Measurements from ENCODE around the gene PEPD.

The PEPD gene

GRCh38 chr19:33387351-33388230 is 134.0 kb downstream of the PEPD start:
- in situ Hi-C loops (cut with MboI; ENCODE audit: low sequenced_read_pairs): no loop called here

- in situ Hi-C loops (cut with MboI; ENCODE audit: low sequenced_read_pairs): no loop called here
These were observed 135.2 kb downstream of the PEPD start for GRCh38 chr19:33386361-33386858.

GRCh38 chr19:33385956-33386355 is 135.6 kb downstream of the PEPD start:
- in situ Hi-C loops (cut with MboI; ENCODE audit: low sequenced_read_pairs): no loop called here

GRCh38 chr19:33384983-33385382 is 136.6 kb downstream of the PEPD start:
- in situ Hi-C loops (cut with MboI; ENCODE audit: low sequenced_read_pairs): no loop called here

- in situ Hi-C loops (cut with MboI; ENCODE audit: low sequenced_read_pairs): no loop called here
These were observed 137.8 kb downstream of the PEPD start for GRCh38 chr19:33383720-33384292.

GRCh38 chr19:33382982-33383381 is 138.6 kb downstream of the PEPD start:
- in situ Hi-C loops (cut with MboI; ENCODE audit: low sequenced_read_pairs): no loop called here

GRCh38 chr19:33382006-33382405 is 139.6 kb downstream of the PEPD start:
- in situ Hi-C loops (cut with MboI; ENCODE audit: low sequenced_read_pairs): no loop called here

GRCh38 chr19:33381101-33381500 is 140.5 kb downstream of the PEPD start:
- in situ Hi-C loops (cut with MboI; ENCODE audit: low sequenced_read_pairs): no loop called here

- in situ Hi-C loops (cut with MboI; ENCODE audit: low sequenced_read_pairs): no loop called here
These were observed 142.3 kb downstream of the PEPD start for GRCh38 chr19:33379151-33379829.

- in situ Hi-C loops (cut with MboI; ENCODE audit: low sequenced_read_pairs): no loop called here
These were observed 143.8 kb downstream of the PEPD start for GRCh38 chr19:33377586-33378475.

- in situ Hi-C loops (cut with MboI; ENCODE audit: low sequenced_read_pairs): no loop called here
These were observed 144.5 kb downstream of the PEPD start for GRCh38 chr19:33376941-33377557.

GRCh38 chr19:33376423-33376822 is 145.2 kb downstream of the PEPD start:
- in situ Hi-C loops (cut with MboI; ENCODE audit: low sequenced_read_pairs): no loop called here

GRCh38 chr19:33375837-33376159 is 145.8 kb downstream of the PEPD start:
- in situ Hi-C loops (cut with MboI; ENCODE audit: low sequenced_read_pairs): no loop called here

- in situ Hi-C loops (cut with MboI; ENCODE audit: low sequenced_read_pairs): no loop called here
These were observed 146.3 kb downstream of the PEPD start for GRCh38 chr19:33375156-33375836.

GRCh38 chr19:33374236-33374714 is 147.3 kb downstream of the PEPD start:
- in situ Hi-C loops (cut with MboI; ENCODE audit: low sequenced_read_pairs): no loop called here

- in situ Hi-C loops (cut with MboI; ENCODE audit: low sequenced_read_pairs): no loop called here
These were observed 147.9 kb downstream of the PEPD start, which contains the start of gene CEBPG for GRCh38 chr19:33373453-33374235. TSS of gene CEBPG (plus strand) at chr19:33373709. CDS start at chr19:33379240, 5,531 bp downstream.

- in situ Hi-C loops (cut with MboI; ENCODE audit: low sequenced_read_pairs): no loop called here
These were observed 150.8 kb downstream of the PEPD start for GRCh38 chr19:33370783-33371182.

GRCh38 chr19:33368074-33368864 is 153.3 kb downstream of the PEPD start:
- in situ Hi-C loops (cut with MboI; ENCODE audit: low sequenced_read_pairs): no loop called here

Measured in hTERT RPE-1 (cell line).